Neural progenitor cell (in vitro differentiated cells): Measurements from ENCODE around the gene SLC12A7.

ENCODE experiments used
- EZH2 ChIP-seq: fragments of 200-600 bp; sonication (generic); IDR thresholded peaks from 2 replicates; pipeline ENCODE4 v1.6.1; 2017; ENCODE audit warnings: antibody characterized with exemption, mild to moderate bottlenecking, moderate library complexity
- EZH2phosphoT487 ChIP-seq: fragments of 200-600 bp; sonication (generic); IDR thresholded peaks from 2 replicates; pipeline ENCODE4 v1.6.1; 2017; ENCODE audit warnings: antibody characterized with exemption
- TF ChIP-seq, protein P1 (sequence below): fragments of 200-600 bp; sonication (generic); IDR thresholded peaks from 2 replicates; pipeline ENCODE4 v1.5.1; 2017; ENCODE audit warnings: antibody characterized with exemption, mild to moderate bottlenecking

- TF ChIP-seq, protein P1, sequence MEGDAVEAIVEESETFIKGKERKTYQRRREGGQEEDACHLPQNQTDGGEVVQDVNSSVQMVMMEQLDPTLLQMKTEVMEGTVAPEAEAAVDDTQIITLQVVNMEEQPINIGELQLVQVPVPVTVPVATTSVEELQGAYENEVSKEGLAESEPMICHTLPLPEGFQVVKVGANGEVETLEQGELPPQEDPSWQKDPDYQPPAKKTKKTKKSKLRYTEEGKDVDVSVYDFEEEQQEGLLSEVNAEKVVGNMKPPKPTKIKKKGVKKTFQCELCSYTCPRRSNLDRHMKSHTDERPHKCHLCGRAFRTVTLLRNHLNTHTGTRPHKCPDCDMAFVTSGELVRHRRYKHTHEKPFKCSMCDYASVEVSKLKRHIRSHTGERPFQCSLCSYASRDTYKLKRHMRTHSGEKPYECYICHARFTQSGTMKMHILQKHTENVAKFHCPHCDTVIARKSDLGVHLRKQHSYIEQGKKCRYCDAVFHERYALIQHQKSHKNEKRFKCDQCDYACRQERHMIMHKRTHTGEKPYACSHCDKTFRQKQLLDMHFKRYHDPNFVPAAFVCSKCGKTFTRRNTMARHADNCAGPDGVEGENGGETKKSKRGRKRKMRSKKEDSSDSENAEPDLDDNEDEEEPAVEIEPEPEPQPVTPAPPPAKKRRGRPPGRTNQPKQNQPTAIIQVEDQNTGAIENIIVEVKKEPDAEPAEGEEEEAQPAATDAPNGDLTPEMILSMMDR, result no peak
- TF ChIP-seq EZH2 (peak; percentile 18), EZH2phosphoT487 (no peak)
These were observed 1.3 kb downstream of the SLC12A7 start for GRCh38 chr5:1110307-1111240.
